ENCODE data around the gene DIAPH2.

- TF ChIP-seq CTCF (IDR thresholded peaks at IDR 0.05) (no peak), POLR2A (IDR thresholded peaks at IDR 0.05) (no peak)
Observed at GRCh38 chrX:97046867-97047266, 362.2 kb downstream of the DIAPH2 start.

Measured in body of pancreas (tissue), 4 donors.